GM21381 (cell line): ENCODE results near the gene JOSD2.

ENCODE experiments used
- ATAC-seq: cut with Tn5 transposase; IDR thresholded peaks from one replicate; pipeline ENCODE4 v1.9.1; 2021; ENCODE audit warnings: mild to moderate bottlenecking, moderate library complexity; ENCODE audit not compliant: unreplicated experiment

Gene JOSD2

GRCh38 chr19:50511069-50511822 lies at the start of gene JOSD2:
Gene JOSD2, minus strand, starts transcription at chr19:50511191. Its CDS starts 760 bp downstream, at chr19:50510431.
- ATAC-seq = peak; percentile 86

GRCh38 chr19:50559636-50560035 lies 48.6 kb upstream of the JOSD2 start:
- no peak for ATAC-seq

GRCh38 chr19:50558449-50558848 lies 47.5 kb upstream of the JOSD2 start:
- ATAC-seq = no peak

GRCh38 chr19:50558039-50558438 lies 47.0 kb upstream of the JOSD2 start:
- ATAC-seq = no peak

GRCh38 chr19:50557009-50557613 lies 46.1 kb upstream of the JOSD2 start:
- no peak for ATAC-seq

GRCh38 chr19:50556282-50557008 lies 45.5 kb upstream of the JOSD2 start:
- ATAC-seq = no peak

- no peak for ATAC-seq
Measured at GRCh38 chr19:50555450-50556281, 44.7 kb upstream of the JOSD2 start.

- no peak for ATAC-seq
Measured at GRCh38 chr19:50555033-50555432, 44.0 kb upstream of the JOSD2 start.

GRCh38 chr19:50554212-50554611 lies 43.2 kb upstream of the JOSD2 start:
- no peak for ATAC-seq

- no peak for ATAC-seq
Measured at GRCh38 chr19:50553134-50553703, 42.2 kb upstream of the JOSD2 start.

- no peak for ATAC-seq
Measured at GRCh38 chr19:50552540-50552939, 41.5 kb upstream of the JOSD2 start.

- no peak for ATAC-seq
Measured at GRCh38 chr19:50551715-50552187, 40.8 kb upstream of the JOSD2 start.

- no peak for ATAC-seq
Measured at GRCh38 chr19:50551034-50551714, 40.2 kb upstream of the JOSD2 start.

GRCh38 chr19:50550594-50550966 lies 39.6 kb upstream of the JOSD2 start:
- no peak for ATAC-seq

- no peak for ATAC-seq
Measured at GRCh38 chr19:50549927-50550593, 39.1 kb upstream of the JOSD2 start.

- ATAC-seq = no peak
Measured at GRCh38 chr19:50549059-50549926, 38.3 kb upstream of the JOSD2 start.

GRCh38 chr19:50548191-50549058 lies 37.4 kb upstream of the JOSD2 start:
- ATAC-seq = no peak
